ENCODE data around the gene FAM184A.

DNA sequence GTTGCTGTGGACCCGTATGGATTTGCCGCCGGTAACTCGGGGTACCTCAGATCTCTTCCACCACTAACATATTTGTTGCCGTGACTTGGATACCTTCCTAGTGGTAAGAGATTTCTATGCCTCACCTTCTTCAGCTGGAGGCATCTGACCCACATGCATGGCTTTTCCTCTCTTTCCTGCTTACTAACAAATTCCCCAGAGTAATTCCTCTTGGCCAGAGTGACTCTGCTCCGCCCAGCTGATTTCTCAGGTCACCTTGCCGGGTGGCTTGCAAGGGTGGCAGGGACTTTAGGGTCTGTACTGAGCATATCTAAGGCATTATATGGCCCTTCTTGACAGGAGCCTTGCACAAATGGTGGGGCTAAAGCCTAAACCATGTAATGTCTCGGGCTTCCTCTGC, 38.2 kb downstream of the FAM184A start:
- TF ChIP-seq, protein P1, sequence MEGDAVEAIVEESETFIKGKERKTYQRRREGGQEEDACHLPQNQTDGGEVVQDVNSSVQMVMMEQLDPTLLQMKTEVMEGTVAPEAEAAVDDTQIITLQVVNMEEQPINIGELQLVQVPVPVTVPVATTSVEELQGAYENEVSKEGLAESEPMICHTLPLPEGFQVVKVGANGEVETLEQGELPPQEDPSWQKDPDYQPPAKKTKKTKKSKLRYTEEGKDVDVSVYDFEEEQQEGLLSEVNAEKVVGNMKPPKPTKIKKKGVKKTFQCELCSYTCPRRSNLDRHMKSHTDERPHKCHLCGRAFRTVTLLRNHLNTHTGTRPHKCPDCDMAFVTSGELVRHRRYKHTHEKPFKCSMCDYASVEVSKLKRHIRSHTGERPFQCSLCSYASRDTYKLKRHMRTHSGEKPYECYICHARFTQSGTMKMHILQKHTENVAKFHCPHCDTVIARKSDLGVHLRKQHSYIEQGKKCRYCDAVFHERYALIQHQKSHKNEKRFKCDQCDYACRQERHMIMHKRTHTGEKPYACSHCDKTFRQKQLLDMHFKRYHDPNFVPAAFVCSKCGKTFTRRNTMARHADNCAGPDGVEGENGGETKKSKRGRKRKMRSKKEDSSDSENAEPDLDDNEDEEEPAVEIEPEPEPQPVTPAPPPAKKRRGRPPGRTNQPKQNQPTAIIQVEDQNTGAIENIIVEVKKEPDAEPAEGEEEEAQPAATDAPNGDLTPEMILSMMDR (IDR thresholded peaks at IDR 0.05): no peak
- TF ChIP-seq POLR2A (IDR thresholded peaks at IDR 0.05): no peak

Measured in esophagus squamous epithelium (tissue), 4 donors.